Measurements from ENCODE around the gene PAWR.

PAWR gene

GRCh38 chr12:79691511-79692248 lies 916 bp upstream of the PAWR start:
- TF ChIP-seq CTCF (IDR thresholded peaks at IDR 0.05) (no peak), ZFX (IDR thresholded peaks at IDR 0.05; ENCODE audit: borderline replicate concordance) (no peak)
- peak overlapping the region; percentile 98 for H3K27ac ChIP-seq

- TF ChIP-seq CTCF (IDR thresholded peaks at IDR 0.05) = no peak
- no peak for TF ChIP-seq ZFX (IDR thresholded peaks at IDR 0.05; ENCODE audit: borderline replicate concordance)
- H3K27ac ChIP-seq = peak overlapping the region; percentile 98
These were observed 574 bp downstream of the PAWR start for GRCh38 chr12:79690142-79690637.

GRCh38 chr12:79689477-79690141 lies 1.2 kb downstream of the PAWR start:
- TF ChIP-seq CTCF (IDR thresholded peaks at IDR 0.05) (no peak), ZFX (IDR thresholded peaks at IDR 0.05; ENCODE audit: borderline replicate concordance) (no peak)
- peak overlapping the region; percentile 98 for H3K27ac ChIP-seq

GRCh38 chr12:79689061-79689476 lies 1.7 kb downstream of the PAWR start:
- peak overlapping the region; percentile 98 for H3K27ac ChIP-seq
- no peak for TF ChIP-seq ZFX (IDR thresholded peaks at IDR 0.05; ENCODE audit: borderline replicate concordance)
- TF ChIP-seq CTCF (IDR thresholded peaks at IDR 0.05) = no peak

GRCh38 chr12:79688376-79689060 lies 2.2 kb downstream of the PAWR start:
- H3K27ac ChIP-seq = peak overlapping the region; percentile 98
- TF ChIP-seq ZFX (IDR thresholded peaks at IDR 0.05; ENCODE audit: borderline replicate concordance) = no peak
- no peak for TF ChIP-seq CTCF (IDR thresholded peaks at IDR 0.05)

GRCh38 chr12:79687711-79688260 lies 3.0 kb downstream of the PAWR start:
- TF ChIP-seq CTCF (IDR thresholded peaks at IDR 0.05) (no peak), ZFX (IDR thresholded peaks at IDR 0.05; ENCODE audit: borderline replicate concordance) (no peak)
- H3K27ac ChIP-seq = peak overlapping the region; percentile 98

Measured in 22Rv1 (cell line).